HG02885 (cell line): ENCODE measurements around the gene B3GLCT.

Experiments used
- ATAC-seq: cut with Tn5 transposase; IDR thresholded peaks from one replicate; pipeline ENCODE4 v1.9.1; 2021; ENCODE audit warnings: mild to moderate bottlenecking; ENCODE audit not compliant: unreplicated experiment, poor library complexity

Gene B3GLCT

DNA sequence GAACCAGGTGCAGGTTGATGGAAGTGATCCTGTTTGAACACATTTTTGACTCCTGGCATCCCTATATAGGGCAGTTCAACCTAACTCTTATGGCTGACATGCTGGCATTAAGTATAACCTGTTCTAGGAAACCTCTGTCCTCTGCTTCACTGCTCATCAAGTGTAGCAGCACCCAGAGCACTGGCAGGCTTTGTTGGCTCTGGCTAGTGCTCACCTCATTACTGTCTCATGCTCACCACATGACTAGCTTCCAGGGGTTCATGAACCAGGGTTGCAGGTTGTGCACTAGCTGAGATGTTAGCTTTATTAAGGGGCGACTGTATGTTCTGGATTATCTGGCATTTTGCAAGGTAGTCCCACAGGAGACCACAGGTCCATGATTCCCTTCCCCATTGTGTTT, 63.6 kb downstream of the B3GLCT start:
- ATAC-seq, result no peak

GRCh38 chr13:31264151-31264550, 64.4 kb downstream of the B3GLCT start:
- ATAC-seq, result no peak

DNA sequence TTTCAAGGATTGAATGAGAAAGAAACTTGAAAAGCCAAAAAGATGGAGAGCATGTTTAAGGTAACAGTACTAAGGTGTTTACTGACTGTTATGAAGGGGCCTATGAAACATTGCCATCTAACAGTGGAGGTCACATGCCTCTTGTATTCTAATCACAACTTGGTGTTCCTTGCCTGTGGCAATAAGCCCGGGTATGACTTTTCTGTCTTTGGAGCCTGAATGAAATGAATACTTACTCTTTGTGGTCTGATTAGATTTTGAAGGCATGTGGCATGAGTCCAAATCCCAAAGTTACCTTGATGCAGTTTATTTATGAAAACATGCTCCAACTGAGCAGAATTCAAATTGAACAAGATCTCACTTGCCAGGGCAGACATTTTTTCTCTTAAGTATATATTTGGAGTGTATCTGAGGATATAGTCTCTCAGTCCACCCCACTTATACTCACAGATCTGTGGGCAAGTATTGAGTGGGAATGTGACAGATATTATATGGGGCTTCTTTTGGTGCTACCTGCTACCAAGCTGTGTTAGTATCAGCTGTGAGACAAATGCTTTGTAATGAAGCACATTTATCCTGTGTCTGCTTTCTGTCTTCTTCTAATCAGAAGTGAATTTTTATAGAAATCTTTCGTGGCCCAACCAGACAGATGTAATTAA, 67.5 kb downstream of the B3GLCT start:
- ATAC-seq, result no peak

- ATAC-seq, result no peak
These were observed 74.6 kb downstream of the B3GLCT start for GRCh38 chr13:31274390-31274789.

DNA sequence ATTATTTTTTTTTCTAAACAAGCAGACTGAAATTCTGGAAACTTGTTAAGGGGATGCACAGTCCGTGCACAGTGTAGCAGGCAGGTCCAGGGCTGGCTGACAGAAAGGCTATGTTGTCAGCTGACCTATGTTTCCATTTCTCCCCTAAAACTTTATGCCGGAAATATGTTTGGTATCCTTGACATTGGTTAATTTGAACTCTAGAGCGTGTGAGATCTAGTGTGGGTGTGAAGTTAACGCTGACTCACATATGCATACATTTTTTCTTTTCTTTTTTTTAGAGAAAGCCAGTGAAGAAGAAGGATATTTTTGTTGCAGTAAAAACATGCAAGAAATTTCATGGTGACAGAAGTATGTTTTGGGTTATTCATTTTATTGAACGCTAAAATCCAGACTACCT, 76.6 kb downstream of the B3GLCT start:
- no peak for ATAC-seq

DNA sequence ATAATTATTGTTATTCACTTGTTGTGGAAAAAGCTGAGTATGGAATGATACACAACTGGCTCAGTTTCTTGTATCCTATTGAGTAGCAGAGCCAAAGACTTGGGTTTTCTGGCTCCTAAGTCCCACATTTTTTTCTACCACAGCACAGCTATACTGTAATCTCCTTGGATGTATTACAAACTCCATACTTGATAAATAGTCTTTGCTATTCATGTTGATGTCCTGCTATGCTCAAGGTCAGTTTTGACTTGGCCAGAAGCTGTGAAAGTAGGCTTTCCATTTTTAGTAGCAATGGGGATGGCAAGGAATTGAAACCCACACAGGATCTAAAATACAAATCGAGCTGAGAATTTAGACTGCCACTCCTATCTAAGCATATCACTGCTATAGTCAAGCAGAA, 79.1 kb downstream of the B3GLCT start:
- no peak for ATAC-seq

DNA sequence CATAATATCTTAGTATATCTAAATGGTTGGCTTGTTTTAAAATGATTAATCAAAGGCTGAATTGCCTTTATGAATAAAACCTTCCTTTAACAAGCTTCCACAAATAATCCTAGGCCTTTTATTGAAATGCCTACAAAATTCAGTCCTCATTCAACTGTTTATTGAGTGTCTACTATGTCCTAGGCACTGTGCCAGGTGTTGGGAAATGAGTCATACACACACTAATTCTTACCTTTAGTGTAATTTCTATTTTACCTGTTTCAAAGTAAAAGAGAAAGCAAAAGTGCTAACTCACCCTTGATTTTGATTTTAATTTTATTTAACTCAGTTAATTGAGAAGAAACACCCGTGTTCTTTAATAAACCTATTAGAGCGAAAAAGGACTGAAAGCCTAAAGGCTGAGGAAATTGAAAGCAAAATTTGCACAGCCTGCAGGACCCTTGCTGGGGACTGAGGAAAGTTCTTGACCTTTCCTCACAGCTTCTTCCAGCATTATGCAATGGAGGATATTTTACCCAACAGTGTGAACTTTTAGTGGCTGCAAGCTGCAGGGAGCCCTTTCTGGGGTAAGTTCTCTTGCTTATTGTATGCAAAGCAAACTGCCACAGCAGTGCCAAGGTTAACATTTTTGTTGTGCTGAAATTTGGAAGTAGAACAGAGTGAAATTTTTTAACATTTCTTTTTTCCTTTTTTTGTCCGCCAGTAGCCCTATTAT, 83.1 kb downstream of the B3GLCT start:
- ATAC-seq, result no peak

DNA sequence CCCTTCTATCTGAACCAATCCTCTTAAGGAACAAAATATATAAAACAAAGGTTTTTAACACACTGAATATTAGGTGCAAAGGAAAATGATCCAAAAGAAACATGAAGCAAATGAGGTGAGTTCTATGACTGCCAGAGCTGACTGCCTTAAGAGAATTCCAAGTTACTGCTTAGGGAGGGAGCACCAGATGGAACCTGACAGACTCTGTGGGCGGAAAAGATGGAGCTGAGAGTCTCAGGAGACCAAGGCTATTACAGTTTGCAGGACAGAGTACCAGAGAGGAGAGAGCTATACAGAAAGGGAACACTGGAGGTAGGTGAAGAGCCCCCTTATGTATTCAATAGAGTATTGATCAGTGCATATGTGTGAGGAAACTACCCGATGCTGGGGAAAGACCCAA, 87.2 kb downstream of the B3GLCT start:
- ATAC-seq, result no peak

DNA sequence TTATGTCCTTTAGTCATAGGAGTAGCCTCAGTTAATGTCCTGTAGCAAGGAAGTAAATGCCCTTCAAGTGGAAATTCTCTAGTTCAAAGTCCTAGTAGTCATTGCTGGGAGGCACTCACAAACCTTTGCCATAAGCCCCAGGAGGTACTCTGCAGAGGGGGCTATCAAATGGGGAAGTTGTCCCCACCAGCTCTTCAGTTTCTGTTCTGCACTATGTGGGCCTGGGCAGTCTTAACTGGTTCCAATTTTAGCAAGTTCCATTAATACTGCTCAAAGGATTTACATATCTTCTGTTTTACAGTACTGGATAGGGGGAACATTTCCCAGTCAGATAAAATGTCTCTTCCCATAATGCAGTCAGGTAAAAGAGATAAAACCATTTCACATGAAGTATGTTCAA, 101.3 kb downstream of the B3GLCT start:
- ATAC-seq, result no peak

GRCh38 chr13:31310356-31310755, 110.6 kb downstream of the B3GLCT start:
- ATAC-seq, result no peak

DNA sequence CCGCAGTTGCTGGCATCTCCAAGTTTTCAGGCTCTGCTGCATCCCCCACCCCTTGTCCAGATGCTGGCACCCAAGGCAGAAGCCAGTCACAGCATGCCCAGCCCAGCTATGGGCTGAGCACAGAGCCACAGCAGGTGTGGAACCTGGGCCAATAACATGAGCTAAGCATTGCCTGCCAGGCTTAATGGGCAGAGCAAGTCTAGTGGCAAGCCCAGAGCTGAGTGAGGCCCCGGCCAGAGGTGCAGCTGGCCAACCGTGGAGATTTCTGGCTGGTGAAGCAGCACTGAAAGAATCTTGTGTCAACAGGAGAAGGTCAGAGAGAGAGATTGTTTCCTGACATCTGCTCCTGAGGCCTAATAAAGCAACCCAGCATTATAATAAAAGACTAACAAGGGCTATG, 111.0 kb downstream of the B3GLCT start:
- ATAC-seq, result no peak

DNA sequence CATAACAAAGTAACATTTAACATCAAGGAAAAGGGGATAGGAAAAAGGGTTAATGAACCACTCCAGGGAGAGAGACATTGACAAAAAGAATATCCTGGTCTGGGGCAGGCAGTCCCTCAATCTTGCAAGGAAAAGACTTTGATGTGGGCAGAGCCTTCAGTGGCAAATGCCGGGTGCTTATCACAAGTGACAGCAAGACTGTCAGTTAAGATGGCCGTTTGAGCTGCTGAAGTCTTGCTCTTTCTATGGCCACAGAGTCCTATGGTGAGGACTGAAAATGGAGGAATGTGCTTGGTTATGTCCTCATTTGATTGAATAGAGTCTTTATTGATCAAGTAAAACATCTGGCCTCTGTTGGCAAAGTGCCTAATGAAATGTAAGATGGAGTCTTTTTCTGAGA, 112.1 kb downstream of the B3GLCT start:
- ATAC-seq, result no peak

- ATAC-seq, result no peak
These were observed 115.2 kb downstream of the B3GLCT start for GRCh38 chr13:31314961-31315360.

- ATAC-seq, result no peak
These were observed 121.2 kb downstream of the B3GLCT start for GRCh38 chr13:31320946-31321345.

DNA sequence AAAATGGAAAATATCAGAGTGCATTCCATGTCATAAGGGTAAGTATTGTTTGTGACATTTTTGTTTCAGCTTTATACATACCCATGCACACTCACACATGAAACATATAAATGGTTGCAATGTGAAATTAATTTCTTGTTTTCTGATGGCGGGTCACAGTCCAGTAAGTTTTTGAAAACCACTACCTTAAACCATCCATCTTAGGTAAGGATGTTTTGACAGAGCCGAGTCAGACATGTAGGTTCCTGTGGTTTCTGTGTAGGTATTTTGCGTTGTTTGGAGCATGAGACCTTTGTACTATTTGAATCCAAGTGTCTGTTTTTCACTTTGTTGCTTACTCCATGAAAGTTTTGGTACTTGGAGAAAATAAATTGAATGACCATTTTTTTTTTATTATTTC, 121.7 kb downstream of the B3GLCT start:
- no peak for ATAC-seq

DNA sequence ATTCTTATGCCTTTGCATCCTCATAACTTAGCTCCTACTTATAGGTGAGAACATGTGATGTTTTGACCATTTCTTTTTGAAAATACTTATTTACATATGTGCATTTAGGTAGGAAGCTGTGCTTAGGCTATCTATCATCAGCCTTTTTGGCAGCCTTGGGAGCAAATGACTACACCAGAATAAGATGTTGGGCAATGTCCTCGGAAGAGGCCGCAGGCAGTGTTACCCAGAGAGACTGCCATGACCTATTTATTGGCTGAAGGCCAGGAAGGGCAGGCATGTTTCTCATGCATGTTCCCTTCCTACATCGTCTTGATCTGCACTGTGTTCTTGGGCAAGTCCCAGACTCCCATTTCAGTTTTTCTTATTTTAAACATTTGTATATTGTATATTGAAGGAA, 122.3 kb downstream of the B3GLCT start:
- ATAC-seq, result no peak

DNA sequence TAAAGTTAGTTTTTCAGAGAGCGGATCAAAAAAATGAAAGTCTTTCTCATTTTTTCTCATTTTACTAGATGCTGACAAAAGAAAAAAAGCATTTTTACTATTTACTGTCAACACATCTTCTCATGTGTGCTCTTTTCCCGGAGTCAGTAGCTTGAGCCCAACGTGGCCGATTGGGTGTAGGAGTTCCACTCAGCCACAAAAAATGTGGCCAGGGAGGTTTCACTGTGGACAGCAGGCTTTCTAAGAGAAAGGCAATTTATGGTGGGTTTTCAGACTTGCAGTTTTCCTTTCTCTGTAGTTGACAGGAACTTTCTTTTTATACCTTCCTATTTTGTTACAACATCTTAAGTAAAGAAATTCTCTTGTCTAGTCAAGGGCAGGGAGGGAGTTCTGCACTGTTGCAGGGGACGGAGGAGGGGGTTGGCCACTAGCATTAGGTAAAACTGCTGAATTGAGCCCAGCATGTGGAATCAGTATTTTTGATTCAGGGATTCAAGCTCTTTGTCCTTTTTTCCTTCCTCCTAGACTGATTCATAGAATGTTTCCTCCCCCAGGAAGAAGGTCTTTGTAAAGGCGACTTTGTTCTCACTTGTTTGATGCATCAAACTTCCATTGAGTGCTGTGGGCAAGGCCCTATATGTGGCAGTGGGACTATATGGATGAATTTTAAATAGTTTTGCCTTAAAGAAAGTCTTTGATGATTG, 123.1 kb downstream of the B3GLCT start:
- ATAC-seq, result no peak

DNA sequence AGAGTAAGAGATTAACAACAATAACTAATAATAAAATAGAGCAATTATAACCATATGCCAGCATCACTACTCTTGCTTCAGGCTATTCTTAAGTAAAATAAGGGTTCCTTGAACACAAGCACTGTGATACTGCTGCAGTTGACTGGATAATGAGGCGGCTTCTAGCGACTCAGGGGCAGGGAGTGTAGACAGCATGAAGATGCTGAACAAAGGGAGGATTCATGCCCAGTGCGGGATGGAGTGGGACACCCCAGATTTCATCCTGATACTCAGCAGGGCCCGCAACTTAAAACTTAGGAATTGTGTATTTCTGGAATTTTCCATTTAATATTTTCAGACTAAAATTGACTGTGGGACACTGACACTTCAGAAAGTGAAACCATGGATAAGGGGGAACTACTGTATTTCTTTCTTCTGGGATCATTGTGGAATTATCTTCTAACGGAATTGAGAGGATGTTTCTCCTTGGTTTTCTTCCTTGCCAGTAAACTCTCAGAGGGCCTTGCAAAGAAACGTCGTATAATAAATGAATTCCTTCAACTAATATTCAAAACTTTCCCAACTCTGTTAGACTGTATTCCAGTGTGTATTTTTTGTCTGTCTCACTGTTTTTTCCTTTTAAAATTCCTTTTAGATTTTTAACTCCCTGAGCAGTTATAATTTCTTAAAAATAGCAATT, 127.5 kb downstream of the B3GLCT start:
- no peak for ATAC-seq

DNA sequence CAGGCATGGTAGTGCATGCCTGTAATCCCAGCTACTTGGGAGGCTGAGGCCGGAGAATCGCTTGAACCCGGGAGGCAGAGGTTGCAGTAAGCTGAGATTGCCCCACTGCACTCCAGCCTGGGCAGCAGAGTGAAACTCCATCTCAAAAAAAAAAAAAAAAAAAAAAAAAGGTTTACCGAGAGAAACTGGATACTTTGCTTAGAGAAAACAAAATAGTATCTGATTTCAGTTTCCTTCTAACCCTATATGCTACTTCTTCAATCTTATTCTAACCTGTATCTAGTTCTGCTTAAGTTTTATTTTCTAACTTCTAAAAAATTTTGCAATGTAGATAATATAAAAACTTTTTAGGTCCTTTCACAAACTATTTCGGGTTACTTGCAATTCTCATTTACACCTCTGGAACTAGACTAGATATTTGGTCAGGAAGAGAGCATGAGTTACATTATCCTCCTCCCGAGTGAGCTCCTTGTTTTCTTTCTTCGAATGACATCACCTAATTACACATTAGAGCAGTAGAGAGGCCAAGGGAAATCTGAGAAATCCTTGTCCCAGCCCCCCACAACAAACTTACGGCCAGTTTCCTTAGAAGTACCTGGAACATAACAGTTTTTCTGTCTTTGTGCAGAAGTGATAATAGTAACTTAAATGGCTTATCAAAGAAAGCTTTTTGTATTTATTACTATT, 128.9 kb downstream of the B3GLCT start:
- no peak for ATAC-seq

DNA sequence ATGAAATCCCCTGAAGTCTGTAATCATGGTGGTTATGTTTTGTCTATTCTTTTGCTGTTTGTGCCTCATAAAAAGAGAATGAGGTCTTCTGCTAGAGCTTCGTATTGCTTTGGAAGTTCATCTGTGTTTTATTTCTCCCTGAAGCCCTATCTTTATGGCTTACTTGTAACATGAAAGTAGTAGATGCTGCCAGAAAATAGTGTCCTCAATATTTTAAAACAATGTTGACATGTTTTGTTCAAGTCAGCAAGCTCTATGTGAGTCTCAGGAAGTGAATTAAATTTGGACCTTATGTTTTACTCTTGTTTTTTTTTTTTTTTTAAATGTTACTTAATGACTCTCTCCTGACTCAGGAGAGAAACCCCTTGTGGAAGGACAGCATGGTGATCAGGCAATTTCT, 130.5 kb downstream of the B3GLCT start:
- ATAC-seq, result no peak

- no peak for ATAC-seq
These were observed 131.3 kb downstream of the B3GLCT start for GRCh38 chr13:31331068-31331467.
